GM08714 (cell line): ENCODE data around the gene SPATA31E1.

Experiments
- H3K4me3 ChIP-seq: fragments of 200-500 bp; sonication (Bioruptor generic); 2 replicates; pipeline ENCODE4 v1.5.1; 2014; ENCODE audit warnings: mild to moderate bottlenecking, low read length, inconsistent platforms
- ZNF274 ChIP-seq: IDR thresholded peaks from 2 replicates; pipeline ENCODE4 v1.6.1; 2012; ENCODE audit warnings: mild to moderate bottlenecking, low read depth, low read length

Gene SPATA31E1

DNA sequence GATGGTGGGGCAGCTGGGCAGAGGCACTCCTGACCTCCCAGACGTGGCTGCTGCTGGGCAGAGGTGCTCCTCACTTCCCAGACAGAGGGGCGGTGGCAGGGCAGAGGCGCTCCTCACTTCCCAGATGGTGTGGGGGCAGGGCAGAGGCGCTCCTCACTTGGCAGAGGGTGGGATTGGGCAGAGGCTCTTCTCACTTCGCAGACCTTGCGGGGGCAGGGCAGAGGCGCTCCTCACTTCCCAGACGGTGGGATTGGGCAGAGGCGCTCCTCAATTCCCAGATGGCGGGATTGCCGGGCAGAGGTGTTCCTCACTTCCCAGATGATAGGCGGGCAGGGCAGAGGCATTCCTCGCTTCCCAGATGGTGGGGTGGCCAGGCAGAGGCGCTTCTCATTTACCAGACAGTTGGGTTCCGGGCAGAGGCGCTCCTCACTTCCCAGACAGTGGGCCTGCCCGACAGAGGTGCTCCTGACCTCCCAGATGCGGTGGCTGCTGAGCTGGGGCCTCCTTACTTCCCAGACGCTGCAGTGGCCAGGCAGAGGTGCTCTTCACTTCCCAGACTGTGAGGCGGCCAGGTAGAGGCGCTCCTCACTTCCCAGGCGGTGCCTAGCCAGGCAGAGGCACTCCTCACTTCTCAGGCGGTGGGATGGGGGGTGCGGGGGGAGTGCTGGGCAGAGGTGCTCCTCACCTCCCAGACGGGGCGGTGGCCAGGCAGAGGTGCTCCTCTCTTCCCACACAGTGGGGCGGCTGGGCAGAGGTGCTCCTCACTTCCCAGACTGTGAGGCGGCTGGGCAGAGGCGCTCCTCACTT is 25.3 kb upstream of the SPATA31E1 start:
- no peak overlapping the region for H3K4me3 ChIP-seq
- no peak for TF ChIP-seq ZNF274

DNA sequence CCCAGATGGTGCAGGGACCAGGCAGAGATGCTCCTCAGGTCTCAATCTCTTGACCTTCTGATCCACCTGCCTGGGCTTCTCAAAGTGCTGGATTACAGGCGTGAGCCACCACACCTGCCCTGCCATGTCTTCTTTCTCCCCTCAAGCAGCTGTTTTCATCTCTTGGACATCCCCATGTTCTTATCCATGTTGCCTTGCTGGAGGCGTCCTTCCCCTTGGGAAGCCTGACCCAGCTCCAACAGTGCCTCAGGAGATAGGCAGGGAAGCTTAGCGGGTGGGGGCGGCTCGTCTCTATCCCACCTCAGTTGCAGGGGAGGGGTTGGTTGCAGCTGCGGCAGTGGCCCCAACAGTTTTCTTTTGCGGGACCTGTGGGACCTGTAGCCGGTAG is 24.7 kb upstream of the SPATA31E1 start:
- TF ChIP-seq ZNF274: no peak

GRCh38 chr9:87859137-87859536 is 23.5 kb upstream of the SPATA31E1 start:
- no peak for TF ChIP-seq ZNF274
- H3K4me3 ChIP-seq: no peak overlapping the region

More for the DNA sequence above, 24.7 kb upstream of the SPATA31E1 start:
- no peak overlapping the region for H3K4me3 ChIP-seq

DNA sequence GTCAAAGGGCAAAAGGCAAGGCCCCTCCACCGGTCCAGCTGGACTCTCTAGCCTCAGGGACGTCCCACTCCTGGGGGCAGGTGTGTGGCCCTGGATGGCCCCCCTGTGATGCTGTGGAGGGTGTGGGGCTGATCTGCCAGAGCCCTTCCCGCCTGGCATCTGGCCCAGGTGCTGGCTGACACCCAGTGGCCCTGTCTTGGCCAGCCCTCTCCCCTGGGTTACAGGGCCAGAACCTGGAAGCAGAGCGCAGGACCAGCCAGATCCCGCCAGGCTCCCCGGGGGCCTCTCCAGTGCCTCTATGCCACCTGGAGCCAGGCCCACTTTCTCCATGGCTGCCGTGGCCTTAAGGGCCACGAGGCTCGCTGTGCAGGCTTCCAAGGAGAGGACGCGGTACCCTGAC is 22.9 kb upstream of the SPATA31E1 start:
- TF ChIP-seq ZNF274: no peak

DNA sequence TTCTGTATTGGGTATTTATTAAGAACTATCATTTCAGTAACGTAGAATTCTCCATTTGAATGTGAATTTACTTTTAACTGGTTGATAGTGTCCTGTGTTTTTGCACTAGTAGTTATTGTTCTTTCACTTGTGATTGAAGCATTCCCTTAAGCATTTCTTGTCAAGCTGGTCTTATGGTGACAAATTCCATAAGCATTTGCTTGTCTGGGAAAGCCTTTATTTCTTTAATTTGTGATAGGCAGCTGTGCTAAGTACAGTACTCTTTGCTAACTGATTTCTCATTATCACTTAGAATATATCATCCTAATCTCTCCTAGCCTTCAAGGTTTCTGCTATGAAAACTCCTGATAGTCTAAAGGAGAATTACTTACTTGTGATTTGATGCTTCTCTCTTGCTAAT is 21.3 kb upstream of the SPATA31E1 start:
- no peak for TF ChIP-seq ZNF274
- no peak overlapping the region for H3K4me3 ChIP-seq

More for the DNA sequence above, 22.9 kb upstream of the SPATA31E1 start:
- no peak overlapping the region for H3K4me3 ChIP-seq

- no peak for TF ChIP-seq ZNF274
- H3K4me3 ChIP-seq: no peak overlapping the region
These were observed 20.0 kb upstream of the SPATA31E1 start for GRCh38 chr9:87862536-87863268.

DNA sequence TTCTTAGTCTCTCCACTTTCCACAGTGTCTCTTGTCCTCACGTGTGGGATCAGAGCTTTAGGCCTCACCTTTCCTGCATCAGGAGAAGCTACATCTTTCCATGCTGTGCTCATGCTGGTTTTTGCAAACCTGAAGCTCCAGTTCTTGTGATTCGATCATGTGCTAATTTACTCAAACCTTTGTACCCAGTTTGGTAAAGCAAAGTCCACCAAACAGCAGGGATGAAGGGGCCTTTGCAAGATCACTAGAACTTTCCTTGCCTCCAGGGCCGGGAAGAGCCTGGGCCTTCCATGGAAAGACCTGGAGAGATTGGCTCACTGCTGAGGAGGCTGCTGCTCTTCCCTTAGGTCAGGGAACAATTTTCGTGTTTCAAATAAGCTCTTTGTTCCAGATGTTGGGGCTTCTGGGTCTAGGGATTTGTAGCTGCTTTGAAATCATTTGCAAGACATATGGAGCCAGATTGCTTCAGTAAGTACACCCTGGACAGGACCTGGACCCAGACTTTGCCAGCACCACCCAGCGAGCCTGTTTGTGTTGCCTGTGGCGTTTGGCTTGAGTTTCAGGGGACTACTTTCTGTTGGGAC is 18.7 kb upstream of the SPATA31E1 start:
- H3K4me3 ChIP-seq: no peak overlapping the region
- TF ChIP-seq ZNF274: no peak

DNA sequence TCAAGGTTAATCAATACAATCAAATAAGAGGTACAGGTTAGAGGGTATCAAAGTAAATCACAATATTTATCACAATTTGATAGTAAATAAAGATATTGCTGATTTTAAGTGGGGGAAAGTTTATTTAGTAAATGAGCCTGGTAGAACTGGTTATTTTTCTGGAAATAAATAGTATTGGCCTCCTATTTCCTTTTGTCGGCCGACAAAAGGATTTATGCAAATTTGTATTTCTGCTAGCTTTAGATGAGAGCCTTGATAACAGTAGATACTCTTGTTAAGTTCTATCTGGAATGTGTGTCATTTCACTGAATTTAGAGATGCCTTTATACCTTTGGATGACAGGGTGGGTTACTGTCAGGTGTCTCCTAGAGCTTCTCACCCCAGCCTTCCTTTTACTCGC is 17.8 kb upstream of the SPATA31E1 start:
- H3K4me3 ChIP-seq: no peak overlapping the region
- no peak for TF ChIP-seq ZNF274

DNA sequence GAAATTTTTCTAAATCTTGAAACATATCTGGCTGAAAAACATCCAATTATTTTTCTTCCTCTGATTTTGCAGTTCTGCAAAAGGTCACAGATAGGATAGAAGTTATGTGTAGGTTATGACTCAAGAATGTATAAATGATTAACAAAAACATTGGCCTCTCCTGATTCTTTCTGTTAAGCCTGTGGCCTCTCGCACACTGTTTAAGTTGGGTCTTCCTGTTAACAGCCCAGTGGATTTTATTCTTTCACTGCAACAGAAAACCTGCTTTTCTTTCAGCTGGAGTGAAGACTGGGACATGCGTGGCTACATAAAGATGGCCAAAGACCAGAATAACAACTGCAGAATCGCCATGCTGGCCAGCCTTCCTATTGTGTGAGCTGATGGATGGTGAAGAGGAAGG is 17.1 kb upstream of the SPATA31E1 start:
- no peak for TF ChIP-seq ZNF274
- no peak overlapping the region for H3K4me3 ChIP-seq

GRCh38 chr9:87867391-87867790 is 15.3 kb upstream of the SPATA31E1 start:
- no peak overlapping the region for H3K4me3 ChIP-seq

GRCh38 chr9:87868175-87868574 is 14.5 kb upstream of the SPATA31E1 start:
- no peak for TF ChIP-seq ZNF274
- H3K4me3 ChIP-seq: no peak overlapping the region

More at GRCh38 chr9:87867391-87867790, 15.3 kb upstream of the SPATA31E1 start:
- no peak for TF ChIP-seq ZNF274

- no peak for TF ChIP-seq ZNF274
These were observed 14.0 kb upstream of the SPATA31E1 start for GRCh38 chr9:87868635-87869034.

DNA sequence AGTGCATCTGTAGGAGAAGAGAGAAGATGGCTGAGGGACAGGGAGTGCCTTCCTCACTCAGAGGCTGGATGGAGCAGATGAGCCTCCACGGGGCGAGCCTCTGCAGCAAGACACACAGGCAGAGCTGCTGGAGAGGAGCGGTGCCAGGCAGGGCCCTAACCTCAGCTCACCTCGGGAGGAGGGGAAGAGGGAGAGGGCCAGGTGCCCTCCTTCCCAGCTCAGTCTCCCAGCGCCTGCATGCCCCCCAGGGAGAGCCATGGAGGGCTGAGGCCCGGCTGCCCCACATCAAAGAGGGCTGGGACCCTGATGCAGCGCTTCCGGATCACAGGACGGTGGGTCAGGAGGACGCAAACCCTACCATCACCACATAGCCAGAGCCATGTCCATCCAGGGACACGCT is 13.6 kb upstream of the SPATA31E1 start:
- no peak for TF ChIP-seq ZNF274
- H3K4me3 ChIP-seq: no peak overlapping the region

More at GRCh38 chr9:87868635-87869034, 14.0 kb upstream of the SPATA31E1 start:
- H3K4me3 ChIP-seq: no peak overlapping the region

DNA sequence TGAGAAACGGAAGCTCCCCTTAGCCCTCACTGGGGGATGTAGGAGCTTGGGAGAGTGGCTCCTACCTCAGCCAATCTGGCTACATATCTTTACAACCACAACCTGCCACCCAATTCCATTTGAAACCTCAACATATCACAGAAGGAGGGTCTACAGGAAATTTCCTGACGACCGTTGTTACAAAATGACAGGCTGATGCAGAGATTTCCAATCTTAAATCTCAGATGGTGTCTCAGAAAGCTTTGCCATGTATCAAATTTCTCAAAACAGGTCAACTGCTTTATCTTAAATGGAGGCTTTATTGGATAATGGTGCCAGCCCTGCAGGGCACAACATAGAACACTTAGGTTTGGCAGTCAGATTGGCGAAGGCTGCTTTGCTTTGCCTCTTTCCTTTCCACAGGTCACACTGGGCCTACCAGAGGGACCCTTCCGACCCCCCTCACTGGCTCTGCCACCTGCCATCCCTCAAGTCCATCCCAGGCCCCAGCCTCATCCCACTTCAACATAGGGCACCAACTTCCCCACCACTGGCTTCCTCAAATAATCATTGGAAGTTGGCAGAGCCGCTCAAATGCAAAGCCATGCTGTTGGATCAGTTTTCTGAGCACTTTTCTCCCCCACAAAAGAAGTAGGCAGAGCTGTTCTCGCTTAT is 11.1 kb upstream of the SPATA31E1 start:
- no peak overlapping the region for H3K4me3 ChIP-seq
- TF ChIP-seq ZNF274: no peak

DNA sequence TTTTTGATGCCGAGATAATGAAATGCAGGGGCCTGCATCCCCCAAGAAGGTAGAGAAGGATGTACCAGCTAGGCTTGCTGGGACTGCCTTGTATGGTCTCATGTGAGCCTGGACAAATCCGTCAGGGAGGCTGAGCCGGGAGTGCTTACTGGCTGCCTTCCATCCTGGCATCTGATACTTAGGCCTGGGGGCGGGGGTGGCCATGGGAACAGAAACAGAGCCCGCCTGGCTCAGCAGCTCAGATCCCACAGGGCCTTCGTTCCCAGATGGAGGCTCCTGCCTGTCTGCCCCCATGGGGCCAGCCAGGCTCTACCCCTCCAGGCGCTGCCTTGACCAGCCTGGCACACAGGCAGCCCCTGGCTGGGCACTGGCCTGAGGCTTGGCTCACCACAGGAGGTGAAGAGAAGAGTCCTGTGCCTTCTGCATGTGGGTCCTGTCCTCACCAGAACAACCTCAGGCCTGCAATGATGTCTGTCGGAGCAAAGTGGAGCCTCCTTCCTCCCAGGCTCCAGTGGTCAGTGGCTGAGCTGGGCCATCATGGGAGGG is 10.5 kb upstream of the SPATA31E1 start:
- TF ChIP-seq ZNF274: no peak
- no peak overlapping the region for H3K4me3 ChIP-seq
